Measurements from ENCODE around the gene TENT5A. TPM values are rescaled to one million over a fixed set of nuclear protein-coding genes. Genes with fewer than 3 reads are reported as not detected.

Gene TENT5A
- total and polyA plus RNA-seq, 2 donors (not counting 3 experiments of a cell fraction or from before 2014, with no cell fraction given): 0.26 to 1.2 TPM

- no peak for FAIRE-seq
- no peak overlapping the region for H3K27ac ChIP-seq (ENCODE audit: insufficient read depth, low read depth, low read length)
- TF ChIP-seq POLR2AphosphoS5 (IDR thresholded peaks at IDR 0.05; ENCODE audit: insufficient read depth, low read depth, low read length) (no peak), MAX (IDR thresholded peaks at IDR 0.05; ENCODE audit: insufficient read depth, insufficient read length) (no peak), GATA2 (IDR thresholded peaks at IDR 0.05; ENCODE audit: insufficient read depth, insufficient read length, low read depth, low read length) (no peak), EZH2 (IDR thresholded peaks at IDR 0.05; ENCODE audit: borderline replicate concordance, low read depth, low read length, severe bottlenecking) (no peak), MYC (IDR thresholded peaks at IDR 0.05; ENCODE audit: low read depth, low read length) (no peak), CTCF (IDR thresholded peaks at IDR 0.05; ENCODE audit: extremely low read depth in 1 of 2, insufficient read depth in 1 of 2, low read depth in 1 of 2, low read length in 2 of 2) (no peak), POLR2A (IDR thresholded peaks at IDR 0.05; ENCODE audit: low read depth, low read length) (no peak), FOS (IDR thresholded peaks at IDR 0.05; ENCODE audit: borderline replicate concordance, insufficient read depth, low read length) (no peak), JUN (IDR thresholded peaks at IDR 0.05; ENCODE audit: borderline replicate concordance, insufficient read depth, insufficient read length, low read depth) (no peak)
- dilution Hi-C loops (cut with MboI; ENCODE audit: extremely low pct_ligation_motif_present, low sequenced_read_pairs) (no loop called here), intact Hi-C loops (cut with micrococcal nuclease) (no loop called here)
- H3K4me1 ChIP-seq (ENCODE audit: control insufficient read depth, extremely low read depth, insufficient read depth, low read length): no peaks in the 10 kb centered on the region
- no peak overlapping the region for H3K4me3 ChIP-seq (replicated peaks in 1 of 3; ENCODE audit: insufficient read depth in 1 of 3, low read depth in 1 of 3, low read length in 3 of 3)
- H3K79me2 ChIP-seq (ENCODE audit: control insufficient read depth, insufficient read depth, low read length): no peaks in the 10 kb centered on the region
- H3K9ac ChIP-seq (replicated peaks; ENCODE audit: extremely low read depth, insufficient read depth, low read length): no peak overlapping the region
- H4K20me1 ChIP-seq (replicated peaks; ENCODE audit: control insufficient read depth, extremely low read depth, insufficient read depth, low read length): no peaks in the 10 kb centered on the region
- no peaks in the 10 kb centered on the region for H3K9me1 ChIP-seq (replicated peaks; ENCODE audit: control insufficient read depth, extremely low read depth, insufficient read depth, low read length)
- H2AFZ ChIP-seq (ENCODE audit: low read depth, low read length): no peak overlapping the region
- no TSS peak for BruUV-seq (replicated peaks)
- H3K4me2 ChIP-seq (ENCODE audit: insufficient read depth, low read length): no peak overlapping the region
- H3K27me3 ChIP-seq (ENCODE audit: control insufficient read depth in 2 of 2, insufficient read depth in 2 of 2, low read length in 2 of 2): no peaks in the 10 kb centered on the region
- no peaks in the 10 kb centered on the region for H3K36me3 ChIP-seq (ENCODE audit: control insufficient read depth in 2 of 2, extremely low read depth in 1 of 2, insufficient read depth in 2 of 2, low read length in 2 of 2)
- ChIA-PET POLR2A (no interaction called here), CTCF (no interaction called here)
- no peak for DNase-seq (ENCODE audit: low read depth, low spot score)
- no peaks in the 10 kb centered on the region for H3K9me3 ChIP-seq (replicated peaks; ENCODE audit: control insufficient read depth, insufficient read depth, low read length)
These were observed 32.1 kb downstream of the TENT5A start for GRCh38 chr6:81720427-81720826.
